ENCODE measurements around the gene ASIC3. TPM values are rescaled to one million over a fixed set of nuclear protein-coding genes. Genes with fewer than 3 reads are reported as not detected.

The ASIC3 gene
- total RNA-seq, 1 experiment from 2014 or later, result 1.1 TPM

DNA sequence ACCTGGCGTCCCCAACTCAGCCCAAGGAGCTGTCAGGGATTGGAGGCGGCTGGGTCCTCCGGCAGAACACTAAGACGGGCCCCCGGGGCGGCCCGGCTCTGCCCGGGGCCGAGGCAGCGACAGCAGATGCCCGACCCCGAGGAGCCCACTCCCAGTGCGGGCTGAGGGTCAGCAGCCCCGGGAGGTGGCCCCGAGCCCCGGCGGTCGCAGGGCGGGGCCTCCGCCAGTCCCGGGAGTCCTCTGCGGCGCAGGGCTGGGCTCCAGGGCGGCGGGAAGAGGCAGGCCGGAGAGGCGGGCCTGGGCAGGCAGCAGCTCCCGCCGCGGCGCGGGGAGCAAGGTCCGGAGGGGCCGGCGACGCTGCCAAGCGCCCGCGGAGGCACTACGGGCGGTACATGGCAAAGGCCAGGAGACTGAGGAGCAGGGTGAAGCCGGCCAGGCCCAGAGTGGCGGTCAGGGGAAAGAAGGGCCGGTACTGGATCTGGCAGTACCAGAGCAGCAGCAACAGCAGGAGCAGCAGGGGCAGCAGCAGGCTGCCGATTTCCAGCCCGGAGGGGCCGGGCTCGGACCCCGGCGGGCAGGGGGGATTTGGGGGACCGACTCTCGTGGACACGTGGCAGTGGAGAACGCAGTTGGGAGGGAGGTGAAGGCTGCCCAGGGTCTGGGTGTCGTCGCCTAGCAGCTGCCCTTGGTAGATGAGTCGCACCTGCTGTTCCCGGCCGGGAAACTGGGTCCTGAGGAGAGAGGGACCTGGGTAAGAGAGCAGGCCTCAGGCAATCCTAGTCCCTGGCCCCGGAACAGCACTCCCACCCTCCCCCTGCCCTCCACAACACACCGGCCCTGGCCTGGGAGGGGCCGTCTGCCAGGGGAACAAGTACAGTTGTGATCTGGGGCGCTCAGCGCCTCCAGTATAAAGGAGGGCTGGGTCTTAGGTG is 33.1 kb downstream of the ASIC3 start:
- Mint-ChIP-seq H3K4me3 (ENCODE audit: unreplicated experiment) (peak overlapping the region; percentile 93), H3K36me3 (ENCODE audit: insufficient read depth, unreplicated experiment) (peaks cover 53% of the 10 kb centered on the region), H3K27ac (ENCODE audit: unreplicated experiment) (peak overlapping the region; percentile 87), H3K4me1 (ENCODE audit: low read depth, unreplicated experiment) (peaks cover 13% of the 10 kb centered on the region), H3K9me3 (ENCODE audit: unreplicated experiment) (no peaks in the 10 kb centered on the region), H3K27me3 (ENCODE audit: insufficient read depth, unreplicated experiment) (no peaks in the 10 kb centered on the region)
- BruUV-seq (replicated peaks), result no TSS peak
- POLR2A ChIA-PET, result interaction anchor here (0.7 to 1.8 kb wide), 5 partner anchors 13 to 172 kb away, joined by 3 to 25 read pairs (median 10); partner anchors contain the start of gene ABCB8
- Histone ChIP-seq H3K4me1 (peaks cover 26% of the 10 kb centered on the region), H3K4me3 (ENCODE audit: low read depth, low read length) (peak overlapping the region; percentile 98), H3K9me3 (no peaks in the 10 kb centered on the region), H3K36me3 (ENCODE audit: control insufficient read depth, insufficient read depth, low read length) (no peaks in the 10 kb centered on the region), H3K27me3 (replicated peaks; ENCODE audit: control insufficient read depth, insufficient read depth, low read length) (no peaks in the 10 kb centered on the region)
- intact Hi-C loops (cut with micrococcal nuclease; ENCODE audit: unreplicated experiment), result loop anchor here (2.0 kb wide), 1 partner anchor 53 kb away; the partner anchor contains the start of gene ABCB8
- TF ChIP-seq, protein P1, sequence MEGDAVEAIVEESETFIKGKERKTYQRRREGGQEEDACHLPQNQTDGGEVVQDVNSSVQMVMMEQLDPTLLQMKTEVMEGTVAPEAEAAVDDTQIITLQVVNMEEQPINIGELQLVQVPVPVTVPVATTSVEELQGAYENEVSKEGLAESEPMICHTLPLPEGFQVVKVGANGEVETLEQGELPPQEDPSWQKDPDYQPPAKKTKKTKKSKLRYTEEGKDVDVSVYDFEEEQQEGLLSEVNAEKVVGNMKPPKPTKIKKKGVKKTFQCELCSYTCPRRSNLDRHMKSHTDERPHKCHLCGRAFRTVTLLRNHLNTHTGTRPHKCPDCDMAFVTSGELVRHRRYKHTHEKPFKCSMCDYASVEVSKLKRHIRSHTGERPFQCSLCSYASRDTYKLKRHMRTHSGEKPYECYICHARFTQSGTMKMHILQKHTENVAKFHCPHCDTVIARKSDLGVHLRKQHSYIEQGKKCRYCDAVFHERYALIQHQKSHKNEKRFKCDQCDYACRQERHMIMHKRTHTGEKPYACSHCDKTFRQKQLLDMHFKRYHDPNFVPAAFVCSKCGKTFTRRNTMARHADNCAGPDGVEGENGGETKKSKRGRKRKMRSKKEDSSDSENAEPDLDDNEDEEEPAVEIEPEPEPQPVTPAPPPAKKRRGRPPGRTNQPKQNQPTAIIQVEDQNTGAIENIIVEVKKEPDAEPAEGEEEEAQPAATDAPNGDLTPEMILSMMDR (IDR thresholded peaks at IDR 0.05; ENCODE audit: insufficient read depth in 1 of 2, low read depth in 1 of 2, low read length in 1 of 2, severe bottlenecking in 1 of 2, unreplicated experiment in 1 of 2), result no peak
- DNase-seq, result peak; percentile 40 to 49
- CTCF ChIA-PET, result interaction anchor here (0.6 to 1.6 kb wide), 5 partner anchors 19 to 63 kb away, joined by 3 to 13 read pairs (median 3); partner anchors contain the start of gene CDK5

DNA sequence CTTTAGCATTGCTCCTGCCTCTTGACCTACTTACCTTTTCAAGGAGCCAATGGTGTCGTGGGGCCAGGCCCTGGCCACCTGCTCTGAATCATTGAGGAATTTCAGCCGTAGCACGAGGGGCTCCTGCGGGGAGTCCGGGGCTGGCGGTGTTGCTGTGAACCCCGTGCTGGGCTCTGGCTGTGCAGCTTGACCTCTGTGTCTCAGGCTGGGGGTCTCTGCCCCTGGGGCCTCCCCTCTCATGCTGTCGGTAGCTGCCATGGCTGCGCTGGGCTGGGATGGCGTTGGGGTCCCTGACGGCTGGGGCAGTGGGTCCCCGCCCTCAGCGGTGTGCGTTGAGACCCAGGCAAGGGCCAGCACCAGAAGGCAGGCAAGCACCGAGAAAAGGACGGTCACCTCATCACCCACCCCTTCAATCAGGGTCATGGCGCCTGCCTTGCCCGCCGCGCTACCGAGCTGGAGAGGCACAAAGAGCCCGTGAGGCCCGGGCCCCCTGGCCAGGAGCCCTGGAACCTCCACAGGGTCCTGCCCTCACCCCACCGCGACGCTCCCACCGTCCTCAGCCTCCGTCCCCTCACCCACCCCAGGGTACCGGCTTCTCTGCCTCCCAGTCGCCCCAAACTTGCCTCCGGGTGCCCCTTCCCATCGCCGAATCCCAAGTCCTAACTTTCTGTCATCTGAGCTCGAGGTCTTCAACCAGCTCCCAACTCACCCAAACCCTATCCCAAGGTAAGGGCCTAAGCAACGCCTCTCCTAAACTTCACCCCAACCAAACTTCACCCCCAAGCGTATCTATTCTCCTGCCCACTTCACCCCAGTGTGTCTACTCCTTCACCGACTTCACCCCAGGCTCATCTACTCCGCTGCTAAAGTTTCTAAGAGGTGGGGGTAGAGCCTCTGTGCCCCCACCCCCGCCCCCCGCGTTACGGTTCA is 34.1 kb downstream of the ASIC3 start:
- Histone ChIP-seq H3K27me3 (replicated peaks; ENCODE audit: control insufficient read depth, insufficient read depth, low read length) (no peaks in the 10 kb centered on the region), H3K36me3 (ENCODE audit: control insufficient read depth, insufficient read depth, low read length) (no peaks in the 10 kb centered on the region), H3K4me3 (ENCODE audit: low read depth, low read length) (peak overlapping the region; percentile 98), H3K4me1 (peaks cover 21% of the 10 kb centered on the region), H3K9me3 (no peaks in the 10 kb centered on the region)
- TF ChIP-seq, protein P1 (IDR thresholded peaks at IDR 0.05; ENCODE audit: insufficient read depth in 1 of 2, low read depth in 1 of 2, low read length in 1 of 2, severe bottlenecking in 1 of 2, unreplicated experiment in 1 of 2), result no peak
- no peaks in the 10 kb centered on the region for H3K27me3 Mint-ChIP-seq (ENCODE audit: insufficient read depth, unreplicated experiment)
- H3K27ac Mint-ChIP-seq (ENCODE audit: unreplicated experiment), result peak overlapping the region; percentile 87
- H3K4me3 Mint-ChIP-seq (ENCODE audit: unreplicated experiment), result peak overlapping the region; percentile 93
- BruUV-seq (replicated peaks), result no TSS peak
- H3K4me1 Mint-ChIP-seq (ENCODE audit: low read depth, unreplicated experiment), result peaks cover 13% of the 10 kb centered on the region
- POLR2A ChIA-PET, result interaction anchor here (2.0 kb wide), 1 partner anchor 20 kb away, joined by 21 read pairs; no protein-coding TSS in a partner anchor
- CTCF ChIA-PET, result interaction anchor here (0.7 to 1.2 kb wide), 2 partner anchors 54 to 120 kb away, joined by 3 read pairs; partner anchors contain the start of gene ABCB8
- DNase-seq, result no peak
- H3K9me3 Mint-ChIP-seq (ENCODE audit: unreplicated experiment), result no peaks in the 10 kb centered on the region
- peaks cover 43% of the 10 kb centered on the region for H3K36me3 Mint-ChIP-seq (ENCODE audit: insufficient read depth, unreplicated experiment)
- intact Hi-C loops (cut with micrococcal nuclease; ENCODE audit: unreplicated experiment), result loop anchor here (2.0 kb wide), 1 partner anchor 54 kb away; the partner anchor contains the start of gene ABCB8

Data from Caco-2 (cell line).